HG03457 (cell line): ENCODE measurements around the gene FDXR.

Source experiments
- ATAC-seq: cut with Tn5 transposase; IDR thresholded peaks from one replicate; pipeline ENCODE4 v1.9.1; 2021; ENCODE audit warnings: moderate number of reproducible peaks; ENCODE audit not compliant: unreplicated experiment

Gene FDXR

DNA sequence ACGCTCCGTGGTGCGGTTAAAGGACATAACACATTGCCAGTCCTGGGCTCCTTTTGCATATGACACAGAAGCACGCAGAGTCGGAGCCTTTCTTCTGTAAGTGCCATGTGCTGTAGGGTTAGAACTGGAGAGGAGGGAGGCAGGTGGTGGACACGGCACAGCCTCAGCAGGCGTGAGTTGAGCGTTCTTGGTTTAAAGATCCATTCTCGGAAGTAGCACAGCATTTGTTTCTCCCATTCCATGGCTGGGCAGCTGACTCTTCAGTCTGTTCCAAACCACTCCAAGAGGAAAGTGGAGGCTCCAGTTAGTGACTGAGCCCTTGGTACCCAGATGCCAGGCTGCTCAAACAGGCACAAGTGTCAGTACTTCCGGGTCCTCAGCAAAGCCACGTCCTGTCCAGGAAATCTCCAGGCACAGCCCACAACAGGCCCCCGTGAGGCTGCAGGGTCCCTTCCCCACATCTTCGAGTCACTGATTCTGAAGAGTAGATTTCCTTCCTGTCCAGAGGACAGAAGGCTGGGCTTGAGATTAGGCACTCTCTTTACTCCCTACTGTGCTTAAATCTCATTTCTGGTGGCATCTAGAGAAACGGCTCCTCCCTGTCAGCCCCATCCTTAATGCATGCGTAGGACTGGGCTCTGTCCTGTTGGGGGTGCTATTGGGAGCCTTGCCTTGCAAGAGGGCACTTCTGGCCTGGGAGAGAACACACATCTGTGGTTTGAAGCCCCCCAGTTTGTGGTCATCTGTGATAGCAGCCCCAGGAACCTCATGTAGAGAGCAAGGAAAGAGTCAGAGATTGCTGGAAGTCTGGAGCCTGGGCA is 57.0 kb downstream of the FDXR start:
- no peak for ATAC-seq

DNA sequence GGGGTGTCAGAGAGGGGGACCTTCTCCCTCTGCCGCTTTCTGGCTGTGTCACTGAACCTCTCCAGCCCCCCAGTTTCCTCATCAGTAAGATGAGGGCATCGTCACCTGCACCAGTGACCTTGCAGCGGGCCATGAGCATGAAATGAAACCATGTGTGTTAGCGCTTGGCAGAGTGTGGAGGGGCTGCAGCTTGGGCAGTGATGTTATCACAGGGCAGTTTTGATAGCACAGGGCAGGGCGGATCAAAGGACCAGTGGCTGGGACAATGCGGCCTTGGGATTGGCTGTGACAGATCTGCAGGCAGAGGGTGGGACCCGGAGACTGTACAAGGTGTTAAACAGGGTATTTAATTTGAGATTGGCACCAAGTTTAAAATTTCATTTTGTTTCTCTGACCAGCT is 57.7 kb downstream of the FDXR start:
- no peak for ATAC-seq

DNA sequence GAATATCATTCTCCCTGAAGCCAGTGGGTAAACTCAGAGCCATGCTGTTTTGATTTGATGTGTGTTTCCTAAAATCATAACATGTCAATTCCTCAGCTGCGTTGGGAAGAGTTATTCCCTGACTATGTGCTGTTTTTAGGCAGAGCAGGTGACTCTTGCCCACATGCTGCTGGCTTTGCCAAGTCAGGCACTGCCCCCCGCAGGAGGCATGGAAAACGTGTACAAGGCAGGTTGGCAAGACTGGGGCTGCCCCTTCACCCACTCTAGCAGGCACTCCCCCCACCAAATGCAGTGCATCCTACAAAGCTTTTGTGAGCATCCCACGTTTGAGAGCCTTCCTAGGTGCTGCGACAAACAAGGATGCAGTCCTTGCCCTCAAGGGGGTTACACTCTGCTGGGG is 58.3 kb downstream of the FDXR start:
- ATAC-seq, result no peak
